Measurements from ENCODE around the gene SLC7A8.

SLC7A8 gene

DNA sequence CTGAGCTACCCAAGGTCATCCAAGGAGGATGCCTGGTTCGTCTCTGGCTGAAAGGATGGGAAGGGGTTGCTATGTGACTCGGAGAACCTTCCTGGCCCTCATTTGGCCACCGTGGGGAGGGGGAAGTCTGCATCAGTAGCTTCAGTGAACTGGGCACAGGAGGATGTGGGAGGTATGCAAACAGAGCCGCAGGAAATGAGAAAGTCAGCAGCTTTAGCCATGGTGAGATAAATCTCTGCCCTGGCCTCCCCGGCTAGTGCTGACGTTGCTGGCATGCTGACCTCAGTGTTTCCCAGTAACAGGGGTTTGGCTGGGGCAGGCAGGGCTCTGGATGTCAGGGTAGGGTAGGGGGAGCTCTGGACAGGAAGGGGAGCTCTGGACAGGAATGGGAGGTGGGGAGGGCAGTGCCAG is 62.1 kb downstream of the SLC7A8 start:
- intact Hi-C loops (cut with DNase I; ENCODE audit: low total_unique reads), result no loop called here
- peak overlapping the region; percentile 46 to 54 for H3K27ac ChIP-seq
- peaks cover 0 to 9% of the 10 kb centered on the region in 2 donors for H3K27me3 ChIP-seq
- DNase-seq, result peak in 1 of 2 donors; percentile 69
- H3K9me3 ChIP-seq, result no peaks in the 10 kb centered on the region
- H3K4me3 ChIP-seq, result no peak overlapping the region
- H3K4me1 ChIP-seq, result peaks cover 3 to 42% (median 32%) of the 10 kb centered on the region in 4 donors
- TF ChIP-seq, protein P1, sequence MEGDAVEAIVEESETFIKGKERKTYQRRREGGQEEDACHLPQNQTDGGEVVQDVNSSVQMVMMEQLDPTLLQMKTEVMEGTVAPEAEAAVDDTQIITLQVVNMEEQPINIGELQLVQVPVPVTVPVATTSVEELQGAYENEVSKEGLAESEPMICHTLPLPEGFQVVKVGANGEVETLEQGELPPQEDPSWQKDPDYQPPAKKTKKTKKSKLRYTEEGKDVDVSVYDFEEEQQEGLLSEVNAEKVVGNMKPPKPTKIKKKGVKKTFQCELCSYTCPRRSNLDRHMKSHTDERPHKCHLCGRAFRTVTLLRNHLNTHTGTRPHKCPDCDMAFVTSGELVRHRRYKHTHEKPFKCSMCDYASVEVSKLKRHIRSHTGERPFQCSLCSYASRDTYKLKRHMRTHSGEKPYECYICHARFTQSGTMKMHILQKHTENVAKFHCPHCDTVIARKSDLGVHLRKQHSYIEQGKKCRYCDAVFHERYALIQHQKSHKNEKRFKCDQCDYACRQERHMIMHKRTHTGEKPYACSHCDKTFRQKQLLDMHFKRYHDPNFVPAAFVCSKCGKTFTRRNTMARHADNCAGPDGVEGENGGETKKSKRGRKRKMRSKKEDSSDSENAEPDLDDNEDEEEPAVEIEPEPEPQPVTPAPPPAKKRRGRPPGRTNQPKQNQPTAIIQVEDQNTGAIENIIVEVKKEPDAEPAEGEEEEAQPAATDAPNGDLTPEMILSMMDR (IDR thresholded peaks at IDR 0.05), result no peak
- H3K36me3 ChIP-seq, result peaks cover 0 to 6% (median 0%) of the 10 kb centered on the region in 3 donors

DNA sequence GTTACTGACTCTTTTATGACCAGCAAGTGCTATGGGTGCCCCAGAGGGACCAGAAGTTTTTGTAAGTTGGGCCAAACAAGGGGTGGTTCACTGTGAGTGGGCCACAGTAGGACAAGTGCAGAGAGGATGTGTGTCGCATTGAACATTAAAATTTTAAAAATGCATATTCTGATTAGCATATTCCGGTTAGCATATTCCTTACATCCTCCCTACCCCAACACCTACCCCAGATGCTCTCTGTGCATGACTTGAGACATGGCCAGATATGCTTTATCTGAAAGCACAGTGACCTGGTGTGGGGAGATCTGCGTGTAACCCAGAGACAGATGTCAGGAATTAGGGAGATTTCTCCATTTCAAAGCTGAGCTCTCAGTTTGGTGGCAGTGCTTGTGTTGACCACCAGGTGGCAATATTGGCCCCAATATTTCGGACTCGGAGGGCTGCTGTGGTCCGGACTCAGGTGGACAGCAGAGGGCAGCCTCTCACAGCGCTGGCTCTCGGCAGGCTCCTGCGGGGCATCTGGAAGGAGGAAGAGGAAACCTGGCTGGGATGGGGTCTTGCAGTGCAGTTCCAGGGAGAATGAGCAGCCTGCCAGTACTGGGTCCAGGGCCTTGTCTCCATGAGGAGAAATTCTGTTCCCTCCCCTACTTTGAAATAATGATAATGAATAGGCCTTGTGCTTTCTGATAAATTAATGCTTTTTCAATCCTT is 62.8 kb downstream of the SLC7A8 start:
- Histone ChIP-seq H3K9me3 (no peaks in the 10 kb centered on the region), H3K4me1 (peaks cover 3 to 35% (median 26%) of the 10 kb centered on the region in 4 donors), H3K27ac (peak overlapping the region; percentile 46 to 54), H3K27me3 (peaks cover 0 to 9% of the 10 kb centered on the region in 2 donors), H3K36me3 (no peaks in the 10 kb centered on the region), H3K4me3 (no peak overlapping the region)
- TF ChIP-seq, protein P1 (IDR thresholded peaks at IDR 0.05), result peak; percentile 100
- DNase-seq, result peak; percentile 91 to 93
- intact Hi-C loops (cut with DNase I; ENCODE audit: low total_unique reads), result loop anchor here (1.0 kb wide), 1 partner anchor 67 kb away; no protein-coding TSS in a partner anchor

DNA sequence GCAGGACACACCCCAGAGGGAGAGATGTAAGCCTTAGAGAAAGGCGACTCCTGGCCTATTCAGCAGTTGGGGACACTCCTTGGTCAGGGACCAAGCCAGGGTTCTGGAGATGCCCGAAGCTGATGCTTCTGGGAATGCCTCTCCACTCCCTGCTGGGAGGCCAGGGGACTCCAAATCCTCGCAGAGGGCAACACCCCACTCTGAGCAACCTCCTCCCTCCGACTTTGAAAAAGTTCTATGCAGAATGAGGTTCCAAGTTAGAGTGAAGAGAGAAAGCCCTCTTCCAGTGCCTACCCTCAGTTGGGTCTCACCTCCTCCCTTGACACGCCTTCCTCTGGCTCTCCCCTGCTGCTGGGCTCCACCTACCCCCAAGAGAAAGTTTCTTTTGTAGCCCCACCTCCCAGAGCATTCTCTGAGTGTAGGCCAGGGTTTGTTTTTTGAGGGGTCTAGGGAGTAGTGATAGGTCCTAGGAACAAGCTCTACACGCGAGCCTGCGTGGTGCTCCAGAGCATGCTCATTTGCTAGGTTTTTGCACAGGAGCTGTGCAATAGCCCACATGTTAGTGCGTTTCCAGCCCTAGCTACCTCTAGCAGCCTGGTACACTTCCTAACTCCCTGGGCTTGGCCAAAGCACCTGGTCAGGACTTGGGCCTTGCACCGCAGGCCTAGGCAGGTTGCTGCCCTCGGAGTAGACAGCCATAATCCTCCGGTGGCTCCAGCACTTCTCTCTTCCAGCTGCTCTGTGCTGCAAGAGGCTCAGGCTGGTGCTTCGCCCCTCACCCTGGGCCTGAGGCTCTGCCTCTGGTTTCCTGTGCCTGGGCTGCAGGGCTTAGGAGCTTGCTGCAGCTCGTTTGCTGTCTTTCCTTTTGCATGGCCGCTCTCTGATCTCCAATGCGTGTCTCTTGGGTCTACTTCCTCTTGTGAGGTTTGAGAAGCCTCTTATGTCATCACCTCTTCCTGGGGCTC is 63.8 kb downstream of the SLC7A8 start:
- no peaks in the 10 kb centered on the region for H3K36me3 ChIP-seq
- H3K4me1 ChIP-seq, result peaks cover 0 to 29% (median 17%) of the 10 kb centered on the region in 4 donors
- H3K27me3 ChIP-seq, result peaks cover 0 to 9% of the 10 kb centered on the region in 2 donors
- intact Hi-C loops (cut with DNase I; ENCODE audit: low total_unique reads), result loop anchor here (1.0 kb wide), 1 partner anchor 68 kb away; no protein-coding TSS in a partner anchor
- peak in 1 of 2 donors; percentile 62 for DNase-seq
- no peak overlapping the region for H3K4me3 ChIP-seq
- TF ChIP-seq, protein P1 (IDR thresholded peaks at IDR 0.05), result no peak
- no peaks in the 10 kb centered on the region for H3K9me3 ChIP-seq
- no peak overlapping the region for H3K27ac ChIP-seq

DNA sequence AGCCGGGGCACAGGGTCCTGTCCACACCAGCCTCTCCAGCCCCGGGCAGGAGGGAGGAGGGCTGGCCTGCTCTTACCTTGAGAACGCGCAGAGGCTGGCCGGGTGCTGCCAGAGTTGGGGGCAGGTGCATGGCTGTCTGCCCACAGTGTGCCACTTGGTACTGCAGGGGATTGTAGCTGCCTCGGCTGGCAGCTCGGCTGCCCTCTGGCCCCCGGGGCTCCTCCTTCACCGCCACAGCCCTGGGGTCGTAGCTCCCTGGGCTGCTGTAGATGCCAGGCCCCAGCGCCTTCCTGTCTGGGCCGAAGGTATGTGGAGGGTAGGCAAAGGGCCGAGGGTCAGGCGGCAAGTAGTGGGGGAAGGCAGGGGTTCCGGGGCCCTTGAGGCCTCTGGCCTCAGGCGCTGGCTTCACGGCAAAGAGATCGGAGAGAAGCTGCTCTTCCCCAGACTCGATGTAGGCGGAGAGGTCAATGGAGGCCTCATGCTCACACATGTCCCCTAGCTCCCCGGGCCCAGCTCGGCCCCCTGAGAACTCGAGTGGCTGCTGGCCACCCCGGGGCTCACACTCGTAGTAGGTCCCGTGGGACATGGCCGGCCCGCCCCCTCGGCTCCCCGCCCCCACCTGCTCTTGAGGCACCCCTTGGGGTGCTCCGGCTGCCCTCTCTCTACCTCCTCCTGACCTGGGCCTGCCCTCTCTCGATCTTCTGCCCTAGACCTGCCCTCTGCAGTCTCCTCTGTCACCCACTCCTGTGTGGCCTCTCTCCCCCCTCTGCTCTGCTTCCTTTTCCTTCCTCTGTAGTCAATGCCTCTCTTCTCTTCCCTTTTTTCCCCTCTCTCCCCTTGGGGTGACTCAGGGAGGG is 64.7 kb downstream of the SLC7A8 start, which contains the start of gene CEBPE:
TSS of gene CEBPE (minus strand) at position 750 of the 857 bp plus-strand sequence. CDS start at position 586, 164 bp downstream.
- DNase-seq, result peak in 1 of 2 donors; percentile 57
- H3K4me3 ChIP-seq, result no peak within 1 kb of the TSS
- H3K4me1 ChIP-seq, result peaks cover 0 to 22% (median 13%) of the 10 kb centered on the region in 4 donors
- H3K27me3 ChIP-seq, result peaks cover 0 to 14% of the 10 kb centered on the region in 2 donors
- no peaks in the 10 kb centered on the region for H3K36me3 ChIP-seq
- no peaks in the 10 kb centered on the region for H3K9me3 ChIP-seq
- TF ChIP-seq, protein P1 (IDR thresholded peaks at IDR 0.05), result no peak
- intact Hi-C loops (cut with DNase I; ENCODE audit: low total_unique reads), result no loop called here
- H3K27ac ChIP-seq, result no peak within 1 kb of the TSS

All from tibial artery (tissue), 4 donors.